SHP77 treated with DMSO at 0.1 percent for 48 hours (cell line): Measurements from ENCODE around the gene HMGCS2.

Source experiments
- DNase-seq: peaks from one replicate; lab custom pipeline; 2025; lab: John Stamatoyannopoulos, UW

HMGCS2 gene

GRCh38 chr1:119762409-119762808, 6.3 kb downstream of the HMGCS2 start:
- DNase-seq = no peak

- no peak for DNase-seq
These were observed 10.1 kb downstream of the HMGCS2 start for GRCh38 chr1:119758584-119758983.

- no peak for DNase-seq
These were observed 16.1 kb downstream of the HMGCS2 start for GRCh38 chr1:119752592-119752991.

GRCh38 chr1:119748040-119748439, 20.7 kb downstream of the HMGCS2 start:
- no peak for DNase-seq

- no peak for DNase-seq
These were observed 21.3 kb downstream of the HMGCS2 start for GRCh38 chr1:119747451-119747850.

GRCh38 chr1:119745034-119745433, 23.7 kb downstream of the HMGCS2 start:
- DNase-seq = no peak

GRCh38 chr1:119744598-119744942, 24.1 kb downstream of the HMGCS2 start:
- no peak for DNase-seq

- peak; percentile 3 for DNase-seq
These were observed 24.7 kb downstream of the HMGCS2 start for GRCh38 chr1:119743776-119744597.

- DNase-seq = no peak
These were observed 25.4 kb downstream of the HMGCS2 start for GRCh38 chr1:119743308-119743707.

- DNase-seq = no peak
These were observed 26.0 kb downstream of the HMGCS2 start for GRCh38 chr1:119742677-119743076.

GRCh38 chr1:119742202-119742601, 26.5 kb downstream of the HMGCS2 start:
- no peak for DNase-seq

GRCh38 chr1:119740896-119741780, 27.6 kb downstream of the HMGCS2 start:
- DNase-seq = no peak

- DNase-seq = no peak
These were observed 28.4 kb downstream of the HMGCS2 start for GRCh38 chr1:119740261-119740660.

GRCh38 chr1:119739150-119739549, 29.6 kb downstream of the HMGCS2 start:
- no peak for DNase-seq

GRCh38 chr1:119738100-119738720, 30.5 kb downstream of the HMGCS2 start:
- DNase-seq = no peak

- no peak for DNase-seq
These were observed 31.5 kb downstream of the HMGCS2 start for GRCh38 chr1:119737040-119737682.

- DNase-seq = no peak
These were observed 32.1 kb downstream of the HMGCS2 start for GRCh38 chr1:119736649-119737039.

GRCh38 chr1:119735217-119735616, 33.5 kb downstream of the HMGCS2 start:
- DNase-seq = no peak

- DNase-seq = no peak
These were observed 35.0 kb downstream of the HMGCS2 start for GRCh38 chr1:119733754-119734153.

- DNase-seq = no peak
These were observed 36.1 kb downstream of the HMGCS2 start for GRCh38 chr1:119732465-119733168.

GRCh38 chr1:119731741-119732430, 36.8 kb downstream of the HMGCS2 start:
- no peak for DNase-seq
